B cell (primary cell): Measurements from ENCODE around the gene MAP2K7. TPM values are rescaled to one million over a fixed set of nuclear protein-coding genes. Genes with fewer than 3 reads are reported as not detected.

ENCODE experiments used
- ATAC-seq: fragments of 200-7000 bp; cut with Tn5 transposase; one replicate; pipeline ENCODE4 v1.10.0; 2021; ENCODE audit warnings: low read depth, mild to moderate bottlenecking, moderate number of reproducible peaks, moderate library complexity
- CTCF ChIA-PET: fragments of 350-600 bp; sonication (Branson Sonifier 250); formaldehyde crosslinking; loops from one replicate; lab custom pipeline; 2021; ENCODE audit warnings: antibody characterized with exemption, inconsistent platforms; lab: Charles Lee
- POLR2A ChIA-PET: fragments of 350-600 bp; sonication (Branson Sonifier 250); formaldehyde crosslinking; loops from one replicate; lab custom pipeline; 2021; ENCODE audit warnings: antibody characterized with exemption; lab: Charles Lee
- DNase-seq: peaks from one replicate; pipeline ENCODE4 v3.0.0; 2013
- H2AFZ ChIP-seq: 2 replicates; pipeline ENCODE4 v1.6.1; 2012; ENCODE audit warnings: mild to moderate bottlenecking, low read depth, low read length; ENCODE audit not compliant: insufficient read depth, poor library complexity, severe bottlenecking
- H3K27ac ChIP-seq, 2 donors: 1 replicate in 1 of 2; 2 replicates in 1 of 2; pipeline ENCODE4 v1.5.1; 2012 to 2013; ENCODE audit warnings: low read length in 2 of 2, mild to moderate bottlenecking in 2 of 2, moderate library complexity in 1 of 2
- H3K27me3 ChIP-seq, 4 experiments: fragments of 200-600 bp in 1 of 4; sonication (generic) in 1 of 4; replicated peaks in 1 of 4; 1 replicate in 2 of 4; 2 replicates in 2 of 4; pipeline versions ENCODE4 v1.6.1 to v1.7.0; 2013 to 2016; ENCODE audit warnings: low read length in 3 of 4, mild to moderate bottlenecking in 2 of 4, mixed read lengths in 1 of 4, moderate library complexity in 1 of 4; ENCODE audit not compliant: insufficient read depth in 4 of 4, control insufficient read depth in 3 of 4; ENCODE audit errors: control extremely low read depth in 1 of 4
- H3K36me3 ChIP-seq, 2 experiments: replicated peaks in 1 of 2; 1 replicate in 1 of 2; 2 replicates in 1 of 2; pipeline versions ENCODE4 v1.6.1 to v1.7.1; 2013; ENCODE audit warnings: low read length in 1 of 2; ENCODE audit not compliant: insufficient read depth in 2 of 2, control insufficient read depth in 1 of 2; ENCODE audit errors: control extremely low read depth in 1 of 2, extremely low read depth in 1 of 2
- H3K4me1 ChIP-seq, 2 donors: fragments of 200-600 bp in 1 of 2; sonication (generic) in 1 of 2; 1 replicate in 1 of 2; 2 replicates in 1 of 2; pipeline versions ENCODE4 v1.5.1 to v1.6.1; 2013 to 2017; ENCODE audit warnings: low read length in 2 of 2; ENCODE audit not compliant: control insufficient read depth in 2 of 2, insufficient read depth in 2 of 2
- H3K4me2 ChIP-seq: replicated peaks from 2 replicates; pipeline ENCODE3; 2012; ENCODE audit warnings: mild to moderate bottlenecking, low read depth, low read length; ENCODE audit not compliant: poor library complexity, severe bottlenecking
- H3K4me3 ChIP-seq, 5 experiments: fragments of 200-600 bp in 1 of 5; sonication (generic) in 1 of 5; 1 replicate in 3 of 5; 2 replicates in 2 of 5; pipeline versions ENCODE4 v1.5.1 to v1.7.0; 2011 to 2016; ENCODE audit warnings: low read length in 4 of 5, mild to moderate bottlenecking in 4 of 5, low read depth in 2 of 5, control low read depth in 1 of 5, moderate library complexity in 1 of 5; ENCODE audit not compliant: insufficient read depth in 1 of 5; ENCODE audit errors: control extremely low read depth in 1 of 5, extremely low read depth in 1 of 5
- H3K79me2 ChIP-seq: fragments of 200-600 bp; sonication (generic); one replicate; pipeline ENCODE4 v1.6.0; 2016; ENCODE audit warnings: low read length; ENCODE audit not compliant: control insufficient read depth, insufficient read depth
- H3K9ac ChIP-seq: fragments of 200-600 bp; sonication (generic); 2 replicates; pipeline ENCODE4 v1.6.1; 2017; ENCODE audit warnings: mild to moderate bottlenecking, low read length, moderate library complexity
- H3K9me3 ChIP-seq, 3 donors: one replicate each; pipeline versions ENCODE4 v1.6.1 to v1.7.1; 2013; ENCODE audit warnings: low read length in 2 of 3; ENCODE audit not compliant: control insufficient read depth in 2 of 3, insufficient read depth in 1 of 3; ENCODE audit errors: control extremely low read depth in 1 of 3
- H4K20me1 ChIP-seq: 2 replicates; pipeline ENCODE4 v1.6.0; 2012; ENCODE audit warnings: mild to moderate bottlenecking, low read length; ENCODE audit not compliant: insufficient read depth, control insufficient read depth, poor library complexity, severe bottlenecking
- H3K27ac Mint-ChIP-seq: one replicate; pipeline ENCODE4 v1.8.0; 2021; ENCODE audit warnings: mixed read lengths
- H3K27me3 Mint-ChIP-seq: one replicate; pipeline ENCODE4 v1.8.0; 2021; ENCODE audit warnings: mixed read lengths
- H3K4me1 Mint-ChIP-seq: one replicate; pipeline ENCODE4 v1.8.0; 2021; ENCODE audit warnings: mixed read lengths
- H3K4me3 Mint-ChIP-seq: one replicate; pipeline ENCODE4 v1.8.0; 2021; ENCODE audit warnings: mixed read lengths
- H3K9me3 Mint-ChIP-seq: one replicate; pipeline ENCODE4 v1.8.0; 2022; ENCODE audit warnings: mixed read lengths; ENCODE audit not compliant: insufficient read depth
- CTCF ChIP-seq: fragments of 200-600 bp; IDR thresholded peaks from one replicate; pipeline ENCODE4 v1.8.0; 2022; ENCODE audit warnings: antibody characterized with exemption, mild to moderate bottlenecking
- EZH2 ChIP-seq: IDR thresholded peaks from 2 replicates; pipeline ENCODE4 v1.6.1; 2012; ENCODE audit warnings: borderline replicate concordance, low read depth, mild to moderate bottlenecking, moderate library complexity, low read length; ENCODE audit not compliant: insufficient read depth, poor library complexity, severe bottlenecking
- WGBS: methylation state at CpG from one replicate; pipeline ENCODE4 v1.1.5; 2013; ENCODE audit warnings: missing lambda C conversion rate; ENCODE audit not compliant: insufficient coverage; 5-methylcytosine and 5-hydroxymethylcytosine counted together
- intact Hi-C: fragments of 100-400 bp; cut with micrococcal nuclease; formaldehyde crosslinking; loops from one replicate; pipeline ENCODE4 v1.10.0; 2022
- polyA plus RNA-seq: library from polyadenylated mRNA; depleted of rRNA; stranded (reverse); fragments of >200 nt; gene quantifications from 2 replicates; pipeline ENCODE4 v1.2.3, GENCODE V29; 2012
- total RNA-seq, 2 donors: library from RNA; stranded (reverse); fragments of 120-200 nt in 1 of 2; gene quantifications; 1 replicate in 1 of 2; 2 replicates in 1 of 2; pipeline versions ENCODE4 v1.2.3 to v1.2.4, GENCODE V29; 2013 to 2022

The MAP2K7 gene
- total and polyA plus RNA-seq, 2 donors (not counting 1 experiment from before 2014, with no cell fraction given), result 56.0 to 71.9 TPM

GRCh38 chr19:7870571-7871436 lies 32.9 kb upstream of the MAP2K7 start:
- Mint-ChIP-seq H3K4me1 (peaks cover 31% of the 10 kb centered on the region), H3K4me3 (peak overlapping the region; percentile 68), H3K9me3 (peaks cover 4% of the 10 kb centered on the region), H3K27me3 (peaks cover 23% of the 10 kb centered on the region), H3K27ac (peak overlapping the region; percentile 11)
- intact Hi-C loops, result loop anchor here (1.0 kb wide), 1 partner anchor 49 kb away; the partner anchor contains the start of gene SNAPC2
- H3K79me2 ChIP-seq, result no peaks in the 10 kb centered on the region
- peaks cover 42 to 50% of the 10 kb centered on the region in 2 donors for H3K4me1 ChIP-seq
- WGBS, result 39% methylated on average over 11 of the region's 11 CpGs
- no peak for TF ChIP-seq CTCF
- TF ChIP-seq EZH2, result no peak
- H3K9me3 ChIP-seq, result peaks cover 0 to 55% (median 0%) of the 10 kb centered on the region in 3 donors
- H2AFZ ChIP-seq, result no peak overlapping the region
- ChIA-PET POLR2A (interaction anchor here (0.5 to 0.7 kb wide), 3 partner anchors 9 to 218 kb away, joined by 3 to 5 read pairs (median 4); no protein-coding TSS in a partner anchor), CTCF (interaction anchor here (0.6 kb wide), 1 partner anchor 216 kb away, joined by 3 read pairs; no protein-coding TSS in a partner anchor)
- no peaks in the 10 kb centered on the region for H3K36me3 ChIP-seq
- H3K27ac ChIP-seq, result no peak overlapping the region
- peak; percentile 62 for DNase-seq
- peaks cover 0 to 73% (median 21%) of the 10 kb centered on the region in 4 experiments for H3K27me3 ChIP-seq
- peaks cover 11% of the 10 kb centered on the region for H4K20me1 ChIP-seq
- H3K4me2 ChIP-seq, result peak overlapping the region; percentile 98
- ATAC-seq, result no peak
- no peak overlapping the region for H3K9ac ChIP-seq
- H3K4me3 ChIP-seq, result no peak overlapping the region
